Measurements from ENCODE around the gene BPIFB1.

DNA sequence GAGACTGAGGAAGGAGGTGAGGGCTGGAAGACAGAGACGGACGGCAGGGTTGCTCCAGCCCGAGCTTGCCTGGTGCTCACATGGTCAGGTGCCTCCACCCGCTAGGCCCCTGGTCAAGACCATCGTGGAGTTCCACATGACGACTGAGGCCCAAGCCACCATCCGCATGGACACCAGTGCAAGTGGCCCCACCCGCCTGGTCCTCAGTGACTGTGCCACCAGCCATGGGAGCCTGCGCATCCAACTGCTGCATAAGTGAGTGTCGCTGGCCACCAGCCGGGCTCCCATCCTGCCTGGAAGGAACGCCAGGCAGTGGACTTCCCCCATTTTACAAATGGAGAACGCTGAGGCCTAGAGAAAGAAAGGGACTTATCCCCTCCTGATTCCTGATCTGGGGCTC, 7.8 kb downstream of the BPIFB1 start:
- TF ChIP-seq CTCF (IDR thresholded peaks at IDR 0.05; ENCODE audit: poor library complexity), result no peak
- no peak for TF ChIP-seq EZH2 (IDR thresholded peaks at IDR 0.05; ENCODE audit: borderline replicate concordance)
- no peak for TF ChIP-seq EZH2phosphoT487 (IDR thresholded peaks at IDR 0.05; ENCODE audit: low read depth, severe bottlenecking, unreplicated experiment)
